Measurements from ENCODE around the gene CDRT15.

DNA sequence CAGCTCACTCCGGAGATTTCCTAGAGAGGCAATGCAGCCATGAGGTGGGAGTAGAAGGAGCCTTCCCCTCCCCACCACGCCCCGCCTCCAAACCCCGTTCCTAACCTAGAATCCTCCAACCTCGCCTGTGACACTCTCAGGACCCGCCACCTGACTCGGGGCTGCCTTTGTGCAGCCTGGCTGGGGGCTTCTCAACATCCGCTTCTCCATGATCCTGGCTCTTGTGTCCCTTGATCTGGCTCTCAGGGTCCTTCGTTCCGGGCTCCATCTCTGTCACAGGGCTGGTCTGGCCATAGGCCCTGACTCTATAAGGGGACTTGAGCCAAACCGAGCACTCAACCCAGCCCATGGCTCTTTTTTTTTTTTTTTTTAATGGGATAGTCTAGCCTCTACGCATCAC is 24.3 kb downstream of the CDRT15 start:
- TF ChIP-seq, protein P1, sequence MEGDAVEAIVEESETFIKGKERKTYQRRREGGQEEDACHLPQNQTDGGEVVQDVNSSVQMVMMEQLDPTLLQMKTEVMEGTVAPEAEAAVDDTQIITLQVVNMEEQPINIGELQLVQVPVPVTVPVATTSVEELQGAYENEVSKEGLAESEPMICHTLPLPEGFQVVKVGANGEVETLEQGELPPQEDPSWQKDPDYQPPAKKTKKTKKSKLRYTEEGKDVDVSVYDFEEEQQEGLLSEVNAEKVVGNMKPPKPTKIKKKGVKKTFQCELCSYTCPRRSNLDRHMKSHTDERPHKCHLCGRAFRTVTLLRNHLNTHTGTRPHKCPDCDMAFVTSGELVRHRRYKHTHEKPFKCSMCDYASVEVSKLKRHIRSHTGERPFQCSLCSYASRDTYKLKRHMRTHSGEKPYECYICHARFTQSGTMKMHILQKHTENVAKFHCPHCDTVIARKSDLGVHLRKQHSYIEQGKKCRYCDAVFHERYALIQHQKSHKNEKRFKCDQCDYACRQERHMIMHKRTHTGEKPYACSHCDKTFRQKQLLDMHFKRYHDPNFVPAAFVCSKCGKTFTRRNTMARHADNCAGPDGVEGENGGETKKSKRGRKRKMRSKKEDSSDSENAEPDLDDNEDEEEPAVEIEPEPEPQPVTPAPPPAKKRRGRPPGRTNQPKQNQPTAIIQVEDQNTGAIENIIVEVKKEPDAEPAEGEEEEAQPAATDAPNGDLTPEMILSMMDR (IDR thresholded peaks at IDR 0.05) = no peak
- no peak for TF ChIP-seq POLR2A (IDR thresholded peaks at IDR 0.05)

All from breast epithelium (tissue), 3 donors.